ENCODE data around the gene PER2. TPM values are rescaled to one million over a fixed set of nuclear protein-coding genes. Genes with fewer than 3 reads are reported as not detected.
"Not testable (repeated sequence)": the region's sequence is repeated elsewhere in the genome, so short reads cannot be mapped to it uniquely, and the experiment has no call there.

PER2 gene
- total RNA-seq, 4 donors from 2014 or later: 6.2 to 28.0 (median 12.0) TPM

- H3K27me3 ChIP-seq: no peaks in the 10 kb centered on the region
- no peak overlapping the region for H3K27ac ChIP-seq
- no peaks in the 10 kb centered on the region for H3K9me3 ChIP-seq
- DNase-seq: no peak
- WGBS, 2 donors: 86 to 93% methylated on average over 3 to 5 of the region's 6 CpGs
- H3K4me3 ChIP-seq: no peak overlapping the region
- intact Hi-C loops (cut with DNase I): no loop called here
- peaks cover 0 to 51% (median 14%) of the 10 kb centered on the region in 3 donors for H3K4me1 ChIP-seq
- peaks cover 0 to 49% (median 19%) of the 10 kb centered on the region in 3 donors for H3K36me3 ChIP-seq
- no peak for TF ChIP-seq POLR2A (IDR thresholded peaks at IDR 0.05)
- TF ChIP-seq CTCF (IDR thresholded peaks at IDR 0.05): no peak
Observed at GRCh38 chr2:238279324-238279682, 9.1 kb downstream of the PER2 start.

GRCh38 chr2:238278626-238279323 is 9.6 kb downstream of the PER2 start:
- no peaks in the 10 kb centered on the region for H3K9me3 ChIP-seq
- H3K4me1 ChIP-seq: peaks cover 0 to 45% (median 10%) of the 10 kb centered on the region in 3 donors
- no peak for DNase-seq
- no peak overlapping the region for H3K4me3 ChIP-seq
- H3K27ac ChIP-seq: no peak overlapping the region
- peaks cover 0 to 54% (median 23%) of the 10 kb centered on the region in 3 donors for H3K36me3 ChIP-seq
- no peaks in the 10 kb centered on the region for H3K27me3 ChIP-seq
- TF ChIP-seq POLR2A (IDR thresholded peaks at IDR 0.05) (no peak), CTCF (IDR thresholded peaks at IDR 0.05) (no peak)
- intact Hi-C loops (cut with DNase I): no loop called here
- 67 to 71% methylated on average over 6 to 8 of the region's 9 CpGs for WGBS, 2 donors

DNA sequence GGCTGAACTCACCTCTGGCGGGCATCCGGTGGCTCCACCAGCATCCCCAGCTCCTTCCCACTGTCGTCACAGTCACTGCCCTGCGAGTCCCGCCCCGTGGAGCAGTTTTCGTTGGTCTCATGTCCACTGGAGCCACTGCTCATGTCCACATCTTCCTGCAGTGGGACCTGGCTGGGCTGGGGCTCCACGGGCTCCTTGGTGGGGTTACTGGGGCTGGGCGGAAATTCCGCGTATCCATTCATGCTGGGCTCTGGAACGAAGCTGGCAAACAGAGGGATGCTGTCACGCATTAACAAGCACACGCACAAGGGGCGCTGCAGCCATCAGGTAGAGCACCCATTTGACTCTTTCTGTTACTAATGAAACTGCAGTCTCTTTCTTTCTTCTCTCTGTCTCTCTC is 10.7 kb downstream of the PER2 start:
- H3K27me3 ChIP-seq: no peaks in the 10 kb centered on the region
- peaks cover 4 to 60% (median 27%) of the 10 kb centered on the region in 3 donors for H3K36me3 ChIP-seq
- no peak for DNase-seq
- no peak overlapping the region for H3K4me3 ChIP-seq
- H3K4me1 ChIP-seq: peaks cover 0 to 35% (median 3%) of the 10 kb centered on the region in 3 donors
- no peaks in the 10 kb centered on the region for H3K9me3 ChIP-seq
- intact Hi-C loops (cut with DNase I): no loop called here
- 89 to 93% methylated on average over 7 to 14 of the region's 15 CpGs for WGBS, 2 donors
- TF ChIP-seq CTCF (IDR thresholded peaks at IDR 0.05) (no peak), POLR2A (IDR thresholded peaks at IDR 0.05) (no peak)
- no peak overlapping the region for H3K27ac ChIP-seq

GRCh38 chr2:238274152-238274865 is 14.1 kb downstream of the PER2 start:
- peaks cover 0 to 9% (median 0%) of the 10 kb centered on the region in 3 donors for H3K4me1 ChIP-seq
- peak overlapping the region in 3 of 4 donors; percentile 14 to 60 (median 39) for H3K27ac ChIP-seq
- no peak for DNase-seq
- no peak for TF ChIP-seq CTCF (IDR thresholded peaks at IDR 0.05)
- TF ChIP-seq POLR2A (IDR thresholded peaks at IDR 0.05): no peak
- H3K9me3 ChIP-seq: no peaks in the 10 kb centered on the region
- H3K36me3 ChIP-seq: peaks cover 10 to 91% (median 37%) of the 10 kb centered on the region in 3 donors
- H3K27me3 ChIP-seq: no peaks in the 10 kb centered on the region
- WGBS, 2 donors: 93 to 96% methylated on average over 9 to 11 of the region's 20 CpGs
- intact Hi-C loops (cut with DNase I): no loop called here
- H3K4me3 ChIP-seq: no peak overlapping the region

DNA sequence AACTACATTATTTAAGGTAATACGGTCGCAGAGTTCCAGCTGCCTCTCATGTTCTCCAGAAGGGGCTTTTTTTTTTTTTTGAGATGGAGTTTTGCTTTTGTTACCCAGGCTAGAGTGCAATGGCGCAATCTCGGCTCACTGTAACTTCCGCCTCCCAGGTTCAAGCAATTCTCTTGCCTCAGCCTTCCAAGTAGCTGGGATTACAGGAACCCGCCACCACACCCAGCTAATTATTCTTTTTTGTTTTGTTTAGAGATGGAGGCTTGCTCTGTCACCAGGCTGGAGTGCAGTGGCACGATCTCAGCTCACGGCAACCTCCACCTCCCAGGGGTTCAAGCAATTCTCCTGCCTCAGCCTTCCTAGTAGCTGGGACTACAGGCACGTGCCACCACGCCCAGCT is 15.0 kb downstream of the PER2 start:
- H3K27ac ChIP-seq: peak overlapping the region in 2 of 4 donors; percentile 14 to 39

More for the DNA sequence above, 15.0 kb downstream of the PER2 start:
- H3K27me3 ChIP-seq; H3K4me1 ChIP-seq; intact Hi-C loops (cut with DNase I); H3K9me3 ChIP-seq; H3K4me3 ChIP-seq; DNase-seq: not testable (repeated sequence)
- 66 to 69% methylated on average over 10 of the region's 10 CpGs for WGBS, 2 donors
- H3K36me3 ChIP-seq: peaks cover 10 to 94% (median 37%) of the 10 kb centered on the region in 3 donors

Data from esophagus squamous epithelium (tissue), 5 donors.